ENCODE results near the gene TEX30.

DNA sequence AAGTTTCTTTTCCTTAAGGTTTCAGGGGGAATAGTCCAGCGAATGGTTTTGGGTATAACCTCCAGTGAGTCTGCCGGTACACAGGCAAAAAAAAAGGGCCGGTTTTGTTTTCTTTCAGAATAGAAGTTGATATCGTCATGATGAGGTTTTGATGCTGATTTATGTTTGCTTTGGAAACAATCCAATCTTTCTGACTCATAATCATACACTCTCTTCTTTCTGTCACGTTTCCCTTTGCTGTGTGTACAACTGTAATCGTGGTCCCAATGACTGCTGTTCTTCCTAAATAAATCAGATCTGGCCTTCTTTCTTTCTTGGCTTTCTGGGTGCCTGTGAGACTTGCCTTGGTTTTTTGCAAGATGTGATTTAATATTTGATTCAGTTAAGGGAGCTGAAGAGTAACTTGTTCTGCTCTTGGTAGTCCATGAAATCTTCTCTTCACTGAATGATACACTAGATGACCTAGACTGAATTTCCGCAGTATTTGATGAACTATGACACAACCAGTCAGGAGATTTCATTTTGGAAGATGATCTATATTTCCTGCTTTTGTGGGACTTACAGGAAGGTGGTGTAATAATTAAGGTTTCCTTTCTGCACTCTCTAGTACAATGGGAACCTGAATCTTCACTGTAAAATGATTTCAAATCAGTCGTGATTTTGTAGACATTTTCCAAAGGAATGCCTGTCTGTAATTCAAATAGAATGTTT lies 43.9 kb downstream of the TEX30 start:
- no peak for TF ChIP-seq RAD21 (conservative IDR thresholded peaks at IDR 0.05 in 1 of 2, IDR thresholded peaks at IDR 0.05 in 1 of 2)
- no peak for TF ChIP-seq HDAC2 (IDR thresholded peaks at IDR 0.05)
- TF ChIP-seq CTCF (IDR thresholded peaks at IDR 0.05), result no peak
- TF ChIP-seq GATA3 (IDR thresholded peaks at IDR 0.05; ENCODE audit: borderline replicate concordance), result no peak
- no peak for TF ChIP-seq CHD4 (IDR thresholded peaks at IDR 0.05; ENCODE audit: borderline replicate concordance)
- TF ChIP-seq CHD2 (IDR thresholded peaks at IDR 0.05; ENCODE audit: low read length, partially characterized antibody), result no peak
- TF ChIP-seq POLR2A (IDR thresholded peaks at IDR 0.05; ENCODE audit: low read length), result no peak
- no peak for TF ChIP-seq REST (IDR thresholded peaks at IDR 0.05)

All from A549 (cell line).